Measurements from ENCODE around the gene MBTPS1.

MBTPS1 gene

GRCh38 chr16:84093879-84094270 lies 22.9 kb downstream of the MBTPS1 start:
- Histone ChIP-seq H3K36me3 (ENCODE audit: control insufficient read depth, insufficient read depth, low read length) (peaks cover 26% of the 10 kb centered on the region), H3K4me3 (replicated peaks; ENCODE audit: low read depth, low read length) (no peak overlapping the region), H3K27me3 (replicated peaks; ENCODE audit: control insufficient read depth, insufficient read depth, low read length) (no peaks in the 10 kb centered on the region)
- DNase-seq (ENCODE audit: extremely low read depth, insufficient read length) = no peak
- no peak for TF ChIP-seq CTCF (IDR thresholded peaks at IDR 0.05; ENCODE audit: insufficient read depth, low read length, poor library complexity, severe bottlenecking)

GRCh38 chr16:84093120-84093878 lies 23.4 kb downstream of the MBTPS1 start:
- Histone ChIP-seq H3K4me3 (replicated peaks; ENCODE audit: low read depth, low read length) (no peak overlapping the region), H3K27me3 (replicated peaks; ENCODE audit: control insufficient read depth, insufficient read depth, low read length) (no peaks in the 10 kb centered on the region), H3K36me3 (ENCODE audit: control insufficient read depth, insufficient read depth, low read length) (peaks cover 29% of the 10 kb centered on the region)
- TF ChIP-seq CTCF (IDR thresholded peaks at IDR 0.05; ENCODE audit: insufficient read depth, low read length, poor library complexity, severe bottlenecking) = no peak
- no peak for DNase-seq (ENCODE audit: extremely low read depth, insufficient read length)

GRCh38 chr16:84091460-84091859 lies 25.3 kb downstream of the MBTPS1 start:
- Histone ChIP-seq H3K27me3 (replicated peaks; ENCODE audit: control insufficient read depth, insufficient read depth, low read length) (no peaks in the 10 kb centered on the region), H3K4me3 (replicated peaks; ENCODE audit: low read depth, low read length) (no peak overlapping the region), H3K36me3 (ENCODE audit: control insufficient read depth, insufficient read depth, low read length) (peaks cover 29% of the 10 kb centered on the region)
- no peak for TF ChIP-seq CTCF (IDR thresholded peaks at IDR 0.05; ENCODE audit: insufficient read depth, low read length, poor library complexity, severe bottlenecking)
- DNase-seq (ENCODE audit: extremely low read depth, insufficient read length) = no peak

- DNase-seq (ENCODE audit: extremely low read depth, insufficient read length) = no peak
- H3K36me3 ChIP-seq (ENCODE audit: control insufficient read depth, insufficient read depth, low read length) = peaks cover 30% of the 10 kb centered on the region
- no peaks in the 10 kb centered on the region for H3K27me3 ChIP-seq (replicated peaks; ENCODE audit: control insufficient read depth, insufficient read depth, low read length)
- H3K4me3 ChIP-seq (replicated peaks; ENCODE audit: low read depth, low read length) = no peak overlapping the region
- no peak for TF ChIP-seq CTCF (IDR thresholded peaks at IDR 0.05; ENCODE audit: insufficient read depth, low read length, poor library complexity, severe bottlenecking)
Measured at GRCh38 chr16:84090211-84090610, 26.5 kb downstream of the MBTPS1 start.

GRCh38 chr16:84088695-84089395 lies 27.9 kb downstream of the MBTPS1 start:
- peak; percentile 61 for DNase-seq (ENCODE audit: extremely low read depth, insufficient read length)
- H3K4me3 ChIP-seq (replicated peaks; ENCODE audit: low read depth, low read length) = no peak overlapping the region
- peaks cover 29% of the 10 kb centered on the region for H3K36me3 ChIP-seq (ENCODE audit: control insufficient read depth, insufficient read depth, low read length)
- peak; percentile 34 for TF ChIP-seq CTCF (IDR thresholded peaks at IDR 0.05; ENCODE audit: insufficient read depth, low read length, poor library complexity, severe bottlenecking)
- no peaks in the 10 kb centered on the region for H3K27me3 ChIP-seq (replicated peaks; ENCODE audit: control insufficient read depth, insufficient read depth, low read length)
